ENCODE data around the gene MDN1. TPM values are rescaled to one million over a fixed set of nuclear protein-coding genes. Genes with fewer than 3 reads are reported as not detected.

Gene MDN1
- total RNA-seq, 4 donors from 2014 or later = 21.3 to 30.4 (median 24.1) TPM

DNA sequence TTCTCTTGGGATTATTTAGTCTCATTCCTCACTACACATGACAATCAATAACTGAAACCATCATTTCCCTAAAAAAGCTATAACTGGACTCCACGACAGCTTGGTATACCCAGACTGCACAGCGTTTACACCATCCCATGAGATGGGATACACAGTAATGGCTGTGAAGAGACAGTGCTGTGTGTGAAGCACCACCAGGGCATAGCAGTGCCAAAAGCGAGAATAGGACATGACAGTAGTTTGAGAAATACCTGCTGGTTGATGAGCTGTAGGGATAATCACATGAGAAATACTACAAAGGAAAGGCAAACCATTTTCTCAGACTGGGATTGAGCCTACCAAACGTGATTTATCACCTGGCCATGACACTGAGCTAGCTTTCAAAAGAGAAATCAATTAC is 158.6 kb downstream of the MDN1 start:
- Histone ChIP-seq H3K27me3 (no peaks in the 10 kb centered on the region), H3K4me1 (no peaks in the 10 kb centered on the region), H3K36me3 (peaks cover 8 to 99% of the 10 kb centered on the region in 2 donors), H3K27ac (no peak overlapping the region), H3K4me3 (no peak overlapping the region), H3K9me3 (no peaks in the 10 kb centered on the region)
- TF ChIP-seq, protein P1, sequence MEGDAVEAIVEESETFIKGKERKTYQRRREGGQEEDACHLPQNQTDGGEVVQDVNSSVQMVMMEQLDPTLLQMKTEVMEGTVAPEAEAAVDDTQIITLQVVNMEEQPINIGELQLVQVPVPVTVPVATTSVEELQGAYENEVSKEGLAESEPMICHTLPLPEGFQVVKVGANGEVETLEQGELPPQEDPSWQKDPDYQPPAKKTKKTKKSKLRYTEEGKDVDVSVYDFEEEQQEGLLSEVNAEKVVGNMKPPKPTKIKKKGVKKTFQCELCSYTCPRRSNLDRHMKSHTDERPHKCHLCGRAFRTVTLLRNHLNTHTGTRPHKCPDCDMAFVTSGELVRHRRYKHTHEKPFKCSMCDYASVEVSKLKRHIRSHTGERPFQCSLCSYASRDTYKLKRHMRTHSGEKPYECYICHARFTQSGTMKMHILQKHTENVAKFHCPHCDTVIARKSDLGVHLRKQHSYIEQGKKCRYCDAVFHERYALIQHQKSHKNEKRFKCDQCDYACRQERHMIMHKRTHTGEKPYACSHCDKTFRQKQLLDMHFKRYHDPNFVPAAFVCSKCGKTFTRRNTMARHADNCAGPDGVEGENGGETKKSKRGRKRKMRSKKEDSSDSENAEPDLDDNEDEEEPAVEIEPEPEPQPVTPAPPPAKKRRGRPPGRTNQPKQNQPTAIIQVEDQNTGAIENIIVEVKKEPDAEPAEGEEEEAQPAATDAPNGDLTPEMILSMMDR (IDR thresholded peaks at IDR 0.05) = no peak
- no peak for TF ChIP-seq POLR2AphosphoS5 (IDR thresholded peaks at IDR 0.05)
- no peak for TF ChIP-seq POLR2A (IDR thresholded peaks at IDR 0.05)
- TF ChIP-seq EP300 (IDR thresholded peaks at IDR 0.05) = no peak
- no peak for ATAC-seq
- WGBS, 2 donors (ENCODE audit: low coverage in 1 of 2) = 68 to 87% methylated on average over 3 to 4 of the region's 4 CpGs

DNA sequence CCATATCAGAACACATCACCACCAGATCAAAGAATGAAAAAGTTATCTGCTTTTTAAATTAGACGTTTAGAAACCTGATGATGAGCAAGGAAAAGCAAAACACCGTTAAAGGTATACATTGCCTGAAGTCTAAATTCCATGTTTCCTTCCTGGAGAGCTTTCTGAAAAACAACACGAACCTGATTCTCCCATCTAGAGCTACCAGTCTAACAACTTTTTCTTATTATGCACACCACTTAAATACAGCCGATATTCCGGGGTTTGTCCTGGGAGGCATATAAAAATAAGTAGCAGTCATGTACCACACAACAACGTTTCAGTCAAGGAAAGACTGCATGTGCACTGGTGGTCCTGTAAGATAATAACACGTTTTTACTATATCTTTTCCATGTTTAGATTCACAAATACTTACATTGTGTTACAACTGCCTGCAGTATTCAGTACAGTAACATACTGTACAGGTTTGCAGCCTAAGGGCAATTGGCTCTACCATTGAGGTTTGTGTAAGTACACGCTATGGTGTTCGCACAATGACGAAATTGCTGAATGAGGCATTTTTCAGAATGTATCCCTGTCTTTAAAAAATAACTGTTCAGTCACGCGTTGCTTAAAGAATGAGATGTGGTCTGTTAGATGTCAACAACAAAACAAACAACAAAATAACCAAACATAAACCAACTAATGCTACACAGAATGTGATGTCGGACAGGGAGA is 162.0 kb downstream of the MDN1 start:
- 89 to 96% methylated on average over 11 to 13 of the region's 13 CpGs for WGBS, 2 donors (ENCODE audit: low coverage in 1 of 2)

DNA sequence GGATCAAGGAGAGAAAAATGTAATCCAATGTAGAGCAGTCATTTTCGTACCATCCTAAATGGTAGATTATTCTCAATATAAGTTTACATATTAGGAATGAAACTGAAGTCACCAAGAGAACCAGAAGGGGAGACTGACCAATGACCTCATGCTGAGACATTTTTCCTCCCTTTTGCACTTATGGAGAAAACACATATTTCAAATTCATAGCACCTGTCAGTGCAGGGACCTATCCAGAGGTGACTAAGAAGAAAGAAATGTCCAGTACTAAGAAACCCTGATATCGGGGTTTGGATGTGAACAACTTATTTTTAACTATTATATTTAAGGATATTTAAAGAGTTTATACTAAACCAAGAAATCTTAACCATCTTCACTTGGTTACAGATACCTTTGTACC is 164.5 kb downstream of the MDN1 start:
- ATAC-seq = no peak
- Histone ChIP-seq H3K4me1 (no peaks in the 10 kb centered on the region), H3K27me3 (no peaks in the 10 kb centered on the region), H3K4me3 (no peak overlapping the region), H3K9me3 (no peaks in the 10 kb centered on the region), H3K36me3 (peaks cover 12 to 100% of the 10 kb centered on the region in 2 donors), H3K27ac (no peak overlapping the region)
- 90 to 96% methylated on average over 2 of the region's 2 CpGs for WGBS, 2 donors (ENCODE audit: low coverage in 1 of 2)
- no peak for TF ChIP-seq POLR2A (IDR thresholded peaks at IDR 0.05)
- TF ChIP-seq, protein P1 (IDR thresholded peaks at IDR 0.05) = no peak
- no peak for TF ChIP-seq POLR2AphosphoS5 (IDR thresholded peaks at IDR 0.05)
- TF ChIP-seq EP300 (IDR thresholded peaks at IDR 0.05) = no peak

More for the DNA sequence above, 162.0 kb downstream of the MDN1 start:
- TF ChIP-seq, protein P1 (IDR thresholded peaks at IDR 0.05) = no peak
- TF ChIP-seq POLR2A (IDR thresholded peaks at IDR 0.05) (no peak), EP300 (IDR thresholded peaks at IDR 0.05) (no peak), POLR2AphosphoS5 (IDR thresholded peaks at IDR 0.05) (no peak)
- Histone ChIP-seq H3K4me1 (no peaks in the 10 kb centered on the region), H3K36me3 (peaks cover 8 to 100% of the 10 kb centered on the region in 2 donors), H3K4me3 (no peak overlapping the region), H3K9me3 (no peaks in the 10 kb centered on the region), H3K27ac (no peak overlapping the region), H3K27me3 (no peaks in the 10 kb centered on the region)
- no peak for ATAC-seq

DNA sequence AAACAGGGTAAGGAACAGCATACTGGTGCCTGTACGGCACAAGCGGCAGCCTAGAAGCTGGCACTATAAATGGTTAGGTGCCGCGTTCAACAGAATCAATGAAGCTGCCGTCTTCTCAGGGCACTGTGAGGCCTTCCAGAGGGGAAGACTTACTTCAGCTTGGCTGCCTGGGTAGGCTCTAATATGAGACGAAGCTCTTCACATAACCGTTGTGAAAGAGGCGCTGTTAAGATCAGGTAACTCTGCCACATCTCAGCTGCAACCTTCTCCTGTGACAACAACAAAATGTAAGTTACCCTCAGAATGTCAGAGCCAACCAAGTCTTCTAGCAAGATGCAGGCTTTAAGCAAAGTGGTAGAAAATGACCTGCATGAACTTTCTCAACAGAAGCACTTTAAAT is 169.0 kb downstream of the MDN1 start:
- peaks cover 6 to 97% of the 10 kb centered on the region in 2 donors for H3K36me3 ChIP-seq
- no peak overlapping the region for H3K4me3 ChIP-seq
- no peaks in the 10 kb centered on the region for H3K4me1 ChIP-seq
- H3K27me3 ChIP-seq = no peaks in the 10 kb centered on the region
- H3K27ac ChIP-seq = no peak overlapping the region
- WGBS, 2 donors (ENCODE audit: low coverage in 1 of 2) = 90 to 100% methylated on average over 3 to 7 of the region's 8 CpGs
- no peaks in the 10 kb centered on the region for H3K9me3 ChIP-seq
- TF ChIP-seq POLR2A (IDR thresholded peaks at IDR 0.05) = no peak
- TF ChIP-seq, protein P1 (IDR thresholded peaks at IDR 0.05) = no peak
- TF ChIP-seq EP300 (IDR thresholded peaks at IDR 0.05) = no peak
- TF ChIP-seq POLR2AphosphoS5 (IDR thresholded peaks at IDR 0.05) = no peak
- ATAC-seq = no peak

DNA sequence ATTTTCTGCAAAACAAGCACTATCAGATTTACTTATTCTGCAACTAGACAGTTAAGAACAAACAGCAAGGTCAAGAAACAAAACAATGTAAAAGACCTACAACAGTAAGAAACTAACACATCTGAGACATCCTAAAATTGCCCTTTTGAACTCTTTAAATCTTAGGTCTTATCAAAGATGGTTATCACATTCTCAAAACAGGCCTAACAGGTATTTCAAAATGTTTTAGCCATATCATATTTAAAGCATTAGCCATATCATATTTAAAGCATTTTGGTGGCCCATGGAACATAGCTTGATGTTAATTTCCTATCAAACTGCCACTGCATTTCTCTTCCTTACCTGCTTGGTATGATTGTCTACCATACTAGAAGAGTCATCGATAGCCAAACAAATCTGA is 169.9 kb downstream of the MDN1 start:
- TF ChIP-seq, protein P1 (IDR thresholded peaks at IDR 0.05) = no peak
- TF ChIP-seq POLR2A (IDR thresholded peaks at IDR 0.05) = no peak
- TF ChIP-seq EP300 (IDR thresholded peaks at IDR 0.05) = no peak
- 100% methylated on average over 1 of the region's 1 CpG for WGBS, 2 donors (ENCODE audit: low coverage in 1 of 2)
- Histone ChIP-seq H3K36me3 (peaks cover 6 to 96% of the 10 kb centered on the region in 2 donors), H3K9me3 (no peaks in the 10 kb centered on the region), H3K4me3 (no peak overlapping the region), H3K27me3 (no peaks in the 10 kb centered on the region), H3K4me1 (no peaks in the 10 kb centered on the region), H3K27ac (no peak overlapping the region)
- ATAC-seq = no peak

All from gastroesophageal sphincter (tissue), 4 donors.